Kidney epithelial cell (primary cell): Measurements from ENCODE around the gene SH3YL1. TPM values are rescaled to one million over a fixed set of nuclear protein-coding genes. Genes with fewer than 3 reads are reported as not detected.
A peak's percentile ranks its signal among the peaks of the same experiment; 100 is the strongest.
"Not testable (repeated sequence)": the region's sequence is repeated elsewhere in the genome, so short reads cannot be mapped to it uniquely, and the experiment has no call there.

ENCODE experiments used
- DNase-seq: peaks from one replicate; pipeline ENCODE4 v3.0.0-alpha.2; 2010; ENCODE audit warnings: low read depth
- H3K27me3 ChIP-seq: 2 replicates; pipeline ENCODE4 v1.6.0; 2011; ENCODE audit warnings: low read length; ENCODE audit not compliant: control insufficient read depth, insufficient read depth
- H3K36me3 ChIP-seq: 2 replicates; pipeline ENCODE4 v1.5.1; 2011; ENCODE audit warnings: low read length; ENCODE audit not compliant: control insufficient read depth, insufficient read depth
- H3K4me3 ChIP-seq: 2 replicates; pipeline ENCODE4 v1.5.1; 2011; ENCODE audit warnings: low read depth, mild to moderate bottlenecking, control low read depth, low read length
- CTCF ChIP-seq: IDR thresholded peaks from 2 replicates; pipeline ENCODE4 v1.5.1; 2011; ENCODE audit warnings: mild to moderate bottlenecking, moderate library complexity, low read length, control low read depth, inconsistent platforms; ENCODE audit not compliant: insufficient read depth, poor library complexity, severe bottlenecking
- total RNA-seq: library from RNA; depleted of rRNA; stranded (reverse); fragments of >200 nt; gene quantifications from 2 replicates; pipeline ENCODE4 v1.2.3, GENCODE V29; 2015

The SH3YL1 gene
- total RNA-seq, 1 donor from 2014 or later, result 50.2 TPM

GRCh38 chr2:175161-175786 is 88.6 kb downstream of the SH3YL1 start:
- Histone ChIP-seq H3K4me3 (no peak overlapping the region), H3K36me3 (no peaks in the 10 kb centered on the region), H3K27me3 (no peaks in the 10 kb centered on the region)
- TF ChIP-seq CTCF, result no peak
- no peak for DNase-seq

DNA sequence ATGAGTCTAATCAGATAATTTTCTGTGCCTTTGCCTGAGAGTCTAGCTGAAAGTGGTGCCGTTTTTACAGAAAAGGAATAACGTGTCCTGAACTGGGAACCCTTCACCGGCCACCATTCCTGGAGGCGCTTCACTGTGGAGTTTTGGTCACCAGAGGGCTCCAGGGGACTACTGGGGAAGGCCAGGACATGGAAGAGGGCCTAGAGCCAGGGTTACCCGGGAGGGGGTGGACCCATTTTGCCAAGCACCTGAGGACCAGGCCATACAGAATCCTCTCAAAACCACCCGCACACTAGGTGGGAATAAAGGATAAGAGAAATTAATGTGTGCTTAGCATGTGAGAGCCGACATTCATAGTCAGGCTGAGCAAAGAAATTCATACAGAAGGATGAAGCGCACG is 91.7 kb downstream of the SH3YL1 start:
- peak; percentile 25 for TF ChIP-seq CTCF
- DNase-seq, H3K36me3 ChIP-seq, H3K27me3 ChIP-seq, H3K4me3 ChIP-seq: not testable (repeated sequence)

GRCh38 chr2:169741-170140 is 94.1 kb downstream of the SH3YL1 start:
- Histone ChIP-seq H3K4me3 (no peak overlapping the region), H3K27me3 (no peaks in the 10 kb centered on the region), H3K36me3 (no peaks in the 10 kb centered on the region)
- TF ChIP-seq CTCF, result no peak
- no peak for DNase-seq

Other genes starting within 250 kb of the SH3YL1 start
- gene FAM110C, start 217.5 kb downstream of the SH3YL1 start, total RNA-seq, result 10.4 and 11.7 TPM in 2 replicates
- 112 and 120 TPM in 2 replicates for gene ACP1, start 915 bp upstream of the SH3YL1 start, total RNA-seq
- 2.5 and 2.8 TPM in 2 replicates for gene ALKAL2, start 24.1 kb upstream of the SH3YL1 start, total RNA-seq